Thyroid gland (tissue), 4 donors: ENCODE results near the gene RAI14. TPM values are rescaled to one million over a fixed set of nuclear protein-coding genes. Genes with fewer than 3 reads are reported as not detected.

Experiments
- DNase-seq, 2 donors: peaks; one replicate each; pipeline ENCODE4 v3.0.0-alpha.2; 2019
- H3K27ac ChIP-seq, 3 donors: fragments of 200-600 bp; sonication (generic); 1 replicate in 2 of 3; 2 replicates in 1 of 3; pipeline ENCODE4 v1.5.1; 2016 to 2019; ENCODE audit warnings: mild to moderate bottlenecking in 1 of 3, moderate library complexity in 1 of 3
- H3K27me3 ChIP-seq: fragments of 200-600 bp; sonication (generic); one replicate; pipeline ENCODE4 v1.5.1; 2019
- H3K36me3 ChIP-seq, 2 donors: fragments of 200-600 bp; sonication (generic); one replicate each; pipeline ENCODE4 v1.5.1; 2016 to 2019
- H3K4me1 ChIP-seq, 2 donors: fragments of 200-600 bp; sonication (generic); one replicate each; pipeline ENCODE4 v1.5.1; 2017 to 2019
- H3K4me3 ChIP-seq, 3 donors: fragments of 200-600 bp; sonication (generic); replicated peaks in 1 of 3; 1 replicate in 2 of 3; 2 replicates in 1 of 3; pipeline ENCODE4 v1.5.1; 2016; ENCODE audit warnings: mild to moderate bottlenecking in 1 of 3
- H3K9me3 ChIP-seq: fragments of 200-600 bp; sonication (generic); one replicate; pipeline ENCODE4 v1.5.1; 2017
- CTCF ChIP-seq, 6 experiments: fragments of 200-600 bp in 3 of 6; fragments of 450-650 bp in 3 of 6; sonication (generic) in 3 of 6; IDR thresholded peaks; one replicate each; pipeline ENCODE4 v1.5.1; 2016 to 2019; ENCODE audit warnings: antibody characterized with exemption in 6 of 6, mild to moderate bottlenecking in 2 of 6, inconsistent platforms in 1 of 6, moderate library complexity in 1 of 6
- POLR2A ChIP-seq, 2 donors: fragments of 450-650 bp; IDR thresholded peaks; one replicate each; pipeline ENCODE4 v1.6.1; 2017; ENCODE audit warnings: antibody characterized with exemption in 2 of 2, mild to moderate bottlenecking in 2 of 2, moderate library complexity in 1 of 2
- WGBS, 2 donors: methylation state at CpG; one replicate each; pipeline ENCODE4 v1.1.5; 2017; 5-methylcytosine and 5-hydroxymethylcytosine counted together
- intact Hi-C: fragments of 100-400 bp; cut with DNase I; formaldehyde crosslinking; loops from one replicate; pipeline ENCODE4 v1.15.1; 2023
- total RNA-seq, 4 donors: library from RNA; depleted of rRNA; stranded (reverse); fragments of >200 nt; gene quantifications; one replicate each; pipeline ENCODE4 v1.2.3, GENCODE V29; 2016

The RAI14 gene
- total RNA-seq, 4 donors from 2014 or later, result 16.9 to 23.5 (median 20.8) TPM

GRCh38 chr5:34626751-34627150 is 29.4 kb upstream of the RAI14 start:
- no peaks in the 10 kb centered on the region for H3K9me3 ChIP-seq
- no peaks in the 10 kb centered on the region for H3K27me3 ChIP-seq
- no peak overlapping the region for H3K27ac ChIP-seq
- intact Hi-C loops, result no loop called here
- H3K4me1 ChIP-seq, result no peaks in the 10 kb centered on the region
- no peaks in the 10 kb centered on the region for H3K36me3 ChIP-seq
- 86 to 91% methylated on average over 5 of the region's 5 CpGs for WGBS, 2 donors
- no peak overlapping the region for H3K4me3 ChIP-seq
- TF ChIP-seq POLR2A (IDR thresholded peaks at IDR 0.05) (no peak), CTCF (IDR thresholded peaks at IDR 0.05) (no peak)
- no peak for DNase-seq

GRCh38 chr5:34627794-34628193 is 28.3 kb upstream of the RAI14 start:
- Histone ChIP-seq H3K36me3 (no peaks in the 10 kb centered on the region), H3K4me3 (no peak overlapping the region), H3K9me3 (no peaks in the 10 kb centered on the region), H3K4me1 (no peaks in the 10 kb centered on the region), H3K27me3 (no peaks in the 10 kb centered on the region), H3K27ac (no peak overlapping the region)
- DNase-seq, result no peak
- intact Hi-C loops, result no loop called here
- no peak for TF ChIP-seq CTCF (IDR thresholded peaks at IDR 0.05)
- no peak for TF ChIP-seq POLR2A (IDR thresholded peaks at IDR 0.05)
- WGBS, 2 donors, result 77 to 79% methylated on average over 1 of the region's 1 CpG

- no peaks in the 10 kb centered on the region for H3K9me3 ChIP-seq
- no peaks in the 10 kb centered on the region for H3K4me1 ChIP-seq
- H3K27ac ChIP-seq, result no peak overlapping the region
- H3K4me3 ChIP-seq, result no peak overlapping the region
- H3K27me3 ChIP-seq, result no peaks in the 10 kb centered on the region
- intact Hi-C loops, result no loop called here
- H3K36me3 ChIP-seq, result no peaks in the 10 kb centered on the region
- no peak for TF ChIP-seq CTCF (IDR thresholded peaks at IDR 0.05)
- no peak for TF ChIP-seq POLR2A (IDR thresholded peaks at IDR 0.05)
- WGBS, 2 donors, result 81 to 90% methylated on average over 3 of the region's 3 CpGs
- no peak for DNase-seq
Measured at GRCh38 chr5:34628373-34628772, 27.8 kb upstream of the RAI14 start.

- Histone ChIP-seq H3K4me1 (no peaks in the 10 kb centered on the region), H3K27me3 (no peaks in the 10 kb centered on the region), H3K36me3 (no peaks in the 10 kb centered on the region), H3K4me3 (no peak overlapping the region), H3K27ac (no peak overlapping the region), H3K9me3 (no peaks in the 10 kb centered on the region)
- TF ChIP-seq CTCF (IDR thresholded peaks at IDR 0.05) (no peak), POLR2A (IDR thresholded peaks at IDR 0.05) (no peak)
- DNase-seq, result no peak
- intact Hi-C loops, result no loop called here
- WGBS, 2 donors, result 95 to 97% methylated on average over 4 of the region's 4 CpGs
Measured at GRCh38 chr5:34630596-34630995, 25.5 kb upstream of the RAI14 start.

GRCh38 chr5:34632807-34633422 is 23.2 kb upstream of the RAI14 start:
- TF ChIP-seq CTCF (IDR thresholded peaks at IDR 0.05), result no peak
- TF ChIP-seq POLR2A (IDR thresholded peaks at IDR 0.05), result no peak
- no peak for DNase-seq
- no peak overlapping the region for H3K27ac ChIP-seq
- H3K4me1 ChIP-seq, result no peaks in the 10 kb centered on the region
- no peaks in the 10 kb centered on the region for H3K9me3 ChIP-seq
- intact Hi-C loops, result no loop called here
- no peaks in the 10 kb centered on the region for H3K36me3 ChIP-seq
- WGBS, 2 donors, result 78 to 83% methylated on average over 8 of the region's 8 CpGs
- no peaks in the 10 kb centered on the region for H3K27me3 ChIP-seq
- H3K4me3 ChIP-seq, result no peak overlapping the region
